Choroid plexus epithelial cell (primary cell): Measurements from ENCODE around the gene SECISBP2.

Experiments
- DNase-seq: peaks from one replicate; pipeline ENCODE4 v3.0.0-alpha.2; 2010; ENCODE audit warnings: low read depth
- H3K4me3 ChIP-seq: 2 replicates; pipeline ENCODE4 v1.5.1; 2011; ENCODE audit warnings: low read depth, mild to moderate bottlenecking, control low read depth, low read length, moderate library complexity
- CTCF ChIP-seq: conservative IDR thresholded peaks from 2 replicates; pipeline ENCODE4 v1.5.1; 2011; ENCODE audit warnings: low read depth, mild to moderate bottlenecking, control low read depth, inconsistent platforms, low read length, moderate library complexity

The SECISBP2 gene

GRCh38 chr9:89310475-89311345, 7.6 kb upstream of the SECISBP2 start, which contains the start of gene CKS2:
Gene CKS2, plus strand, starts transcription at chr9:89311195. Its CDS starts 98 bp downstream, at chr9:89311293.
- H3K4me3 ChIP-seq = peak within 1 kb of the TSS; percentile 77
- peak; percentile 100 for DNase-seq
- TF ChIP-seq CTCF = no peak

GRCh38 chr9:89311346-89312221, 6.7 kb upstream of the SECISBP2 start:
- no peak for TF ChIP-seq CTCF
- peak overlapping the region; percentile 77 for H3K4me3 ChIP-seq
- DNase-seq = peak; percentile 20

- TF ChIP-seq CTCF = no peak
- peak overlapping the region; percentile 77 for H3K4me3 ChIP-seq
- DNase-seq = peak; percentile 25
These were observed 6.1 kb upstream of the SECISBP2 start for GRCh38 chr9:89312222-89312571.

GRCh38 chr9:89313842-89314241, 4.5 kb upstream of the SECISBP2 start:
- H3K4me3 ChIP-seq = peak overlapping the region; percentile 77
- peak; percentile 30 for DNase-seq
- no peak for TF ChIP-seq CTCF

GRCh38 chr9:89314955-89315354, 3.3 kb upstream of the SECISBP2 start:
- DNase-seq = no peak
- no peak overlapping the region for H3K4me3 ChIP-seq
- no peak for TF ChIP-seq CTCF

- no peak overlapping the region for H3K4me3 ChIP-seq
- DNase-seq = no peak
- TF ChIP-seq CTCF = no peak
These were observed 2.8 kb upstream of the SECISBP2 start for GRCh38 chr9:89315482-89315881.
